ENCODE data around the gene MTERF1.

MTERF1 gene

DNA sequence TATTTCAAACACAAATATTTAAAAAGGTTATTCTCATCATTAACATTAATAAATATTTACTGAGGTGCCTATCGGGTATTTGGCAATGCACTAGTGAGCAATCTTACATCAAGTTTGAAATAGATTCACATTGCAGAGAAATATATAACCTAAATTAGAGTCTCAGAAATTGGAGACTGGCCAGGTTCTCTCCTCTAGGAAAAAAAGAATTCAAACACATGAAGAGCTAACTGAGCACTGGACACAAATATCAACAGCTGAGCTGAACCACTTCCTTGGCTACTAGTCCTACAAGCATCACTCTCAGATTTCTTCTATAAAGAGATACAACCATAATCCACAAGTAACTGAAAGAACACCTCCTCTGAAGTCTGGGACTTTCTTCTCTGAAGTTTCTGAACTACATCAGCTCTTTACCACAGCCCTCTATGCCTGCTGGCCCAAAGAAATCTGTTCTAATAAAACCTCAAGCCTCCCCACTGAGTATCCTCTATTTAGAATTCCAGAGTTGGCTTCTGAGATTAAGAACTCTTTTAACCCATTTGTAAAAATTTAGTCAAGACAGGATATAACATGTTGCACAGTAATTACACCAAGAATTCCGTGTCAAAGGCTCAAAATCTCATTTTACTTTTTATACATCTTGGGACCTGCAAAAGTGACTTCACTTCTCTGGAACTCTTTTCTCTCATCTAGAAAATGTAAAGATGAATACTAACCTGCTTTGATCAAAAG, 45.2 kb downstream of the MTERF1 start:
- TF ChIP-seq, protein P1, sequence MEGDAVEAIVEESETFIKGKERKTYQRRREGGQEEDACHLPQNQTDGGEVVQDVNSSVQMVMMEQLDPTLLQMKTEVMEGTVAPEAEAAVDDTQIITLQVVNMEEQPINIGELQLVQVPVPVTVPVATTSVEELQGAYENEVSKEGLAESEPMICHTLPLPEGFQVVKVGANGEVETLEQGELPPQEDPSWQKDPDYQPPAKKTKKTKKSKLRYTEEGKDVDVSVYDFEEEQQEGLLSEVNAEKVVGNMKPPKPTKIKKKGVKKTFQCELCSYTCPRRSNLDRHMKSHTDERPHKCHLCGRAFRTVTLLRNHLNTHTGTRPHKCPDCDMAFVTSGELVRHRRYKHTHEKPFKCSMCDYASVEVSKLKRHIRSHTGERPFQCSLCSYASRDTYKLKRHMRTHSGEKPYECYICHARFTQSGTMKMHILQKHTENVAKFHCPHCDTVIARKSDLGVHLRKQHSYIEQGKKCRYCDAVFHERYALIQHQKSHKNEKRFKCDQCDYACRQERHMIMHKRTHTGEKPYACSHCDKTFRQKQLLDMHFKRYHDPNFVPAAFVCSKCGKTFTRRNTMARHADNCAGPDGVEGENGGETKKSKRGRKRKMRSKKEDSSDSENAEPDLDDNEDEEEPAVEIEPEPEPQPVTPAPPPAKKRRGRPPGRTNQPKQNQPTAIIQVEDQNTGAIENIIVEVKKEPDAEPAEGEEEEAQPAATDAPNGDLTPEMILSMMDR (IDR thresholded peaks at IDR 0.05): no peak

DNA sequence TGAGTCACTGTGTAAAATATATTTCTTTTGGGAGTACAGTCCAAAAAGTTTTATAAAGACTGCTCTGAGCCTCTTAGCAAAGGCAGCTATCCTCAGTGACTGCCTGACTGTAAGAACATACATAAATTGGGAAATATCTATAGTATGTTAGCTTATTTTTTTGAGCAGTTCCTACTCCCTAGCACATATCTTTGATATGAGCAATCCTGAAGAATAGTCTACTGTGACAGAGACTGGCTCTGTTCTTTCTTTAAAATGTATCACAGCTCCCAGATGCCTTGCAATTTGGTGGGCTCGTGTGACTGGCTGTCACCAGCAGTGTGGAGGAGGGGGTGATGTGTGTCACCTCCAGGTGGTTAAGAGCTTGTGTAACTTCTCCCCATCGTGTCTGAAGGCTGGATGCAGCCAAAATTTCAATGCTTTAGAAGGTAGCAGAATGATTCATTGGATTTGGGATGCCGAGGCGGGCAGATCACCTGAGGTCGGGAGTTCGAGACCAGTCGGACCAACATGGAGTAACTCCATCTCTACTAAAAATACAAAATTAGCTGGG, 47.9 kb downstream of the MTERF1 start:
- TF ChIP-seq, protein P1 (IDR thresholded peaks at IDR 0.05): no peak

DNA sequence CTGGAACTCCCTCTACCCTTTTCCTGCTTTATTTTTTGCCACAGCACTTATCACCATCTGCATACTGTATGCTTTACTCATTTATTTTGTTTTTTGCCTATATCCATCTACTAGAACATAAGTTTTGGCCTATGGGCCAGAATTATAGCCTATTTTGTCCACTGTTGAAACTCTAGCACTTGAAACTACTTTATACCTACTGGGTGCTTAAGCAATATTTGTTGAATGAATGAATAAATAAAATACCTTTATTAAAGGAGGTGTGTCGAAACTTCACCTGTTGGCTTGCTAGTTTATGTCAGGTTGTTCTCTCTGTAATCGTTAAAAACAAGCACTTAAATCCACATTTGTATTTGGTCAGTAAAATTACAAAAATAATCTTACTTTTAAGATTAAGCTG, 53.3 kb downstream of the MTERF1 start:
- TF ChIP-seq, protein P1 (IDR thresholded peaks at IDR 0.05): no peak

DNA sequence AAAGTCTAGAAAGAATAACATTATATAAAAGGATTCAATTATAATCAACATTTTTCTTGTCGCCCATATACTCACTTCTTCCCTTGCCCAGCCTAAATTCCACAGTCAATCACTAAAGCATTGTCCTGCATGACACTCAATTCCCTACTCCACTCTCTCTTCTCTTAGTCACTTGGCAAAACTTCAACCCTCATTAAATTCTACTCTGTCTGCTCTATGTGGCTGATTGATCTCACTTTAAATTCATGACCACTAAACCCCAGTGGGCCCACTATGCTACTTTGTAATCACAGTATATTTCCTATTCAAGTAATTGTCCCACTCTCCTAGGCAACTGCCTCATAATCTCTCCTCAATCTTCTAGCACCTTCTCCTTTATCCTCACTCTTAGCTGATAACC, 54.1 kb downstream of the MTERF1 start:
- TF ChIP-seq, protein P1 (IDR thresholded peaks at IDR 0.05): no peak

DNA sequence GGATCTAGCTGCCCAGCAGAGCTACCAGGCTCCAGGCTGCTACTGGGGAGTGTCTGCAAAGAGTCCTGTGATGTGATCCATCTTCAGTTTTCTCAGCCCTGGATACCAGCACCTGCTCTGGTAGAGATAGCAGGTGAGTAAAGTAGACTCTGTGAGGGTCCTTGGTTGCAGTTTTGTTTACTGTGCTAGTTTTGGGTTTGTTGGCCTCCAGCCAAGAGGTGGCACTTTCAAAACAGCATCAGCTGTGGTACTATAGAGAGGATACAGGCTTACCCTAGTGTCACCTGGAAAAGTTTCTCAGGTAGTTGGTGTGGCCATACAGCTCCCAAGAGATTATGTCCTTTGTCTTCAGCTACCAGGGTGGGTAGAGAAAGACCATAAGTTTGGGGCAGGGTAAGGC, 56.3 kb downstream of the MTERF1 start:
- TF ChIP-seq, protein P1 (IDR thresholded peaks at IDR 0.05): no peak
